ENCODE results near the gene TPK1. TPM values are rescaled to one million over a fixed set of nuclear protein-coding genes. Genes with fewer than 3 reads are reported as not detected.

The TPK1 gene
- total and polyA plus RNA-seq, 2 of the 8 experiments (the other 6 are each of a cell fraction or from before 2014, with no cell fraction given): 1.9 to 2.7 TPM

DNA sequence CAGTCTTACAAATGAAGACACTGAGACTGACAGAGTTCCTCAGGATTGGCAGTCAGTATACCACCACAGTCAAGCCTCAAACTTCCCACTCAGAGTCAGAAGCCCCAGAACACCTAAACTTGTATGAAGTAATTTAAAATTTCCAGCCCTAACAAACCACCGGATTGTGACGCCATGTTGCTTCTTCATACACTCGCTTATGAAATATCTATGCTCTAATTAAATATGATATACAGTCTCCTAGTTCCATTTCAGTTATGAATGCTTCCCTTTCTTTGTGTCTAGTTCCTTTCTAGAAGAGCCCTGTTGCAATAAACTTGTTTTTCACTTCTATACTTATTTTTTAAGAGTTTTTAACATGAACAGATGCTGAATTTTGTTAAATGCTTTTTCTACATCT is 260.4 kb downstream of the TPK1 start:
- CTCF ChIA-PET (ENCODE audit: partially characterized antibody): no interaction called here
- FAIRE-seq: no peak
- no peaks in the 10 kb centered on the region for H3K4me1 ChIP-seq (replicated peaks in 1 of 4; ENCODE audit: control insufficient read depth in 3 of 4, insufficient read depth in 4 of 4, low read length in 3 of 4)
- TF ChIP-seq SIRT6 (IDR thresholded peaks at IDR 0.05; ENCODE audit: low read length) (no peak), SP4 (IDR thresholded peaks at IDR 0.05; ENCODE audit: low read length) (no peak), CBX8 (IDR thresholded peaks at IDR 0.05; ENCODE audit: borderline replicate concordance, low read depth, low read length) (no peak), JUND (IDR thresholded peaks at IDR 0.05; ENCODE audit: low read length) (no peak), SRF (IDR thresholded peaks at IDR 0.05; ENCODE audit: low read depth, low read length) (no peak), RXRA (IDR thresholded peaks at IDR 0.05; ENCODE audit: insufficient read depth, low read depth, low read length) (no peak), BRCA1 (IDR thresholded peaks at IDR 0.05; ENCODE audit: low read depth, low read length) (no peak), RAD21 (IDR thresholded peaks at IDR 0.05 in 1 of 2, conservative IDR thresholded peaks at IDR 0.05 in 1 of 2; ENCODE audit: low read depth in 2 of 2, low read length in 2 of 2) (no peak), POLR2AphosphoS5 (IDR thresholded peaks at IDR 0.05; ENCODE audit: low read depth, low read length) (no peak), GTF2F1 (IDR thresholded peaks at IDR 0.05; ENCODE audit: borderline replicate concordance, low read depth, low read length) (no peak)
- TF ChIP-seq, protein P1, sequence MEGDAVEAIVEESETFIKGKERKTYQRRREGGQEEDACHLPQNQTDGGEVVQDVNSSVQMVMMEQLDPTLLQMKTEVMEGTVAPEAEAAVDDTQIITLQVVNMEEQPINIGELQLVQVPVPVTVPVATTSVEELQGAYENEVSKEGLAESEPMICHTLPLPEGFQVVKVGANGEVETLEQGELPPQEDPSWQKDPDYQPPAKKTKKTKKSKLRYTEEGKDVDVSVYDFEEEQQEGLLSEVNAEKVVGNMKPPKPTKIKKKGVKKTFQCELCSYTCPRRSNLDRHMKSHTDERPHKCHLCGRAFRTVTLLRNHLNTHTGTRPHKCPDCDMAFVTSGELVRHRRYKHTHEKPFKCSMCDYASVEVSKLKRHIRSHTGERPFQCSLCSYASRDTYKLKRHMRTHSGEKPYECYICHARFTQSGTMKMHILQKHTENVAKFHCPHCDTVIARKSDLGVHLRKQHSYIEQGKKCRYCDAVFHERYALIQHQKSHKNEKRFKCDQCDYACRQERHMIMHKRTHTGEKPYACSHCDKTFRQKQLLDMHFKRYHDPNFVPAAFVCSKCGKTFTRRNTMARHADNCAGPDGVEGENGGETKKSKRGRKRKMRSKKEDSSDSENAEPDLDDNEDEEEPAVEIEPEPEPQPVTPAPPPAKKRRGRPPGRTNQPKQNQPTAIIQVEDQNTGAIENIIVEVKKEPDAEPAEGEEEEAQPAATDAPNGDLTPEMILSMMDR (IDR thresholded peaks at IDR 0.05; ENCODE audit: control extremely low read depth in 1 of 3, insufficient read depth in 1 of 3, low read depth in 1 of 3, low read length in 3 of 3): no peak

More for the DNA sequence above, 260.4 kb downstream of the TPK1 start:
- no peaks in the 10 kb centered on the region for H3K23me2 ChIP-seq (ENCODE audit: low read depth, low read length)
- H3K14ac ChIP-seq (ENCODE audit: insufficient read length): no peak overlapping the region
- H4K8ac ChIP-seq (ENCODE audit: extremely low read depth, insufficient read depth, low read length): no peak overlapping the region
- H2BK120ac ChIP-seq (replicated peaks; ENCODE audit: low read depth, low read length): no peak overlapping the region
- H2BK15ac ChIP-seq (ENCODE audit: low read length): no peak overlapping the region
- no peak overlapping the region for H2BK5ac ChIP-seq (ENCODE audit: low read depth, low read length)
- no peak overlapping the region for H3K18ac ChIP-seq (ENCODE audit: extremely low read depth, low read length)
- no peak overlapping the region for H3K27ac ChIP-seq (ENCODE audit: low read depth, low read length)
- no peaks in the 10 kb centered on the region for H3K36me3 ChIP-seq (ENCODE audit: control insufficient read depth in 2 of 4, insufficient read depth in 4 of 4, low read length in 3 of 4)
- H3K4me2 ChIP-seq (ENCODE audit: insufficient read depth in 1 of 2, low read depth in 2 of 2, low read length in 2 of 2): no peak overlapping the region
- H3K79me1 ChIP-seq (ENCODE audit: low read depth, low read length): no peaks in the 10 kb centered on the region
- no peak overlapping the region for H2AK5ac ChIP-seq (ENCODE audit: low read depth, low read length)
- no peak overlapping the region for H4K91ac ChIP-seq (replicated peaks; ENCODE audit: insufficient read length, low read length)
- WGBS, 2 experiments (ENCODE audit: extremely low coverage in 1 of 2, insufficient coverage in 1 of 2, insufficient read length in 1 of 2, insufficient replicate concordance in 2 of 2, low coverage in 1 of 2, low lambda C conversion rate in 2 of 2, missing lambda C conversion rate in 1 of 2): 84% methylated on average over 3 of the region's 3 CpGs; no CpG with 5 or more reads in 1 of the 2 experiments
- no peak overlapping the region for H3K4me3 ChIP-seq (ENCODE audit: extremely low read depth in 1 of 4, insufficient read depth in 2 of 4, low read depth in 3 of 4, low read length in 4 of 4)
- H3K4ac ChIP-seq (replicated peaks; ENCODE audit: insufficient read length, low read depth, low read length): no peak overlapping the region
- no peak for DNase-seq (ENCODE audit: low read depth in 1 of 2, low spot score in 2 of 2)
- POLR2A ChIA-PET (ENCODE audit: partially characterized antibody): no interaction called here
- H2AFZ ChIP-seq (ENCODE audit: low read length): no peak overlapping the region
- H4K5ac ChIP-seq (ENCODE audit: insufficient read length, low read depth, low read length): no peak overlapping the region
- H3K56ac ChIP-seq (replicated peaks; ENCODE audit: insufficient read length, low read depth, low read length): no peak overlapping the region
- no peak overlapping the region for H2BK20ac ChIP-seq (ENCODE audit: low read length)
- no peaks in the 10 kb centered on the region for H3K9me3 ChIP-seq (ENCODE audit: insufficient read depth in 2 of 2, low read depth in 1 of 2, low read length in 1 of 2)
- no peak overlapping the region for H3K23ac ChIP-seq (ENCODE audit: insufficient read length)
- no peaks in the 10 kb centered on the region for H3K27me3 ChIP-seq (replicated peaks in 1 of 4; ENCODE audit: control insufficient read depth in 3 of 4, extremely low read depth in 1 of 4, insufficient read depth in 3 of 4, low read length in 3 of 4)
- no peaks in the 10 kb centered on the region for H3K79me2 ChIP-seq (ENCODE audit: control insufficient read depth in 1 of 2, insufficient read depth in 2 of 2, low read length in 2 of 2)
- H3K9ac ChIP-seq (replicated peaks in 1 of 4; ENCODE audit: extremely low read depth in 1 of 4, low read depth in 3 of 4, low read length in 3 of 4): no peak overlapping the region
- H4K20me1 ChIP-seq (replicated peaks in 1 of 2; ENCODE audit: control insufficient read depth in 1 of 2, insufficient read depth in 2 of 2, low read length in 2 of 2): no peaks in the 10 kb centered on the region
- H2BK12ac ChIP-seq (ENCODE audit: low read depth, low read length): no peak overlapping the region

All from H1 (cell line).